Gastrocnemius medialis (tissue), 4 donors: Measurements from ENCODE around the gene C4orf51.
"Not testable (repeated sequence)": the region's sequence is repeated elsewhere in the genome, so short reads cannot be mapped to it uniquely, and the experiment has no call there.

Source experiments
- POLR2A ChIP-seq, 2 donors: fragments of 450-650 bp; IDR thresholded peaks; one replicate each; pipeline ENCODE4 v1.6.1; 2017; ENCODE audit warnings: antibody characterized with exemption in 2 of 2, mild to moderate bottlenecking in 2 of 2, moderate library complexity in 2 of 2
- TF ChIP-seq, protein P1 (sequence below), 5 experiments: fragments of 450-650 bp in 3 of 5; fragments of 200-600 bp in 2 of 5; sonication (generic) in 2 of 5; IDR thresholded peaks in 4 of 5; conservative IDR thresholded peaks in 1 of 5; 1 replicate in 4 of 5; 2 replicates in 1 of 5; pipeline ENCODE4 v1.5.1; 2016 to 2019; ENCODE audit warnings: antibody characterized with exemption in 5 of 5, mild to moderate bottlenecking in 3 of 5, moderate library complexity in 3 of 5

DNA sequence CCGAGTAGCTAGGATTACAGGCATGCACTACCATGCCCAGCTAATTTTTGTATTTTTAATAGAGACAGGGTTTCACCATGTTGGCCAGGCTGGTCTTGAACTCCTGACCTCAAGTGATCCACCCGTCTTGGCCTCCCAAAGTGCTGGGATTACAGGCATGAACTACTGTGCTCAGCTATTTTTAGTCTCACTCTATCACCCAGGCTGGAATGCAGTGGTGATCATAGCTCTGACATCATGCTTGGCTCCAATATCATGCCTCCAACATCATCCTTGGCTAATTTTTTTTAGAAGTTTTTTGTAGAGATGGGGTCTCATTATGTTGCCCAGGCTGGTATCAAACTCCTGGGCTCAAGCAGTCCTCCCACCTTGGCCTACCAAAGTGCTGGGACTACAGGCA, 39.7 kb upstream of the C4orf51 start:
- TF ChIP-seq, protein P1, sequence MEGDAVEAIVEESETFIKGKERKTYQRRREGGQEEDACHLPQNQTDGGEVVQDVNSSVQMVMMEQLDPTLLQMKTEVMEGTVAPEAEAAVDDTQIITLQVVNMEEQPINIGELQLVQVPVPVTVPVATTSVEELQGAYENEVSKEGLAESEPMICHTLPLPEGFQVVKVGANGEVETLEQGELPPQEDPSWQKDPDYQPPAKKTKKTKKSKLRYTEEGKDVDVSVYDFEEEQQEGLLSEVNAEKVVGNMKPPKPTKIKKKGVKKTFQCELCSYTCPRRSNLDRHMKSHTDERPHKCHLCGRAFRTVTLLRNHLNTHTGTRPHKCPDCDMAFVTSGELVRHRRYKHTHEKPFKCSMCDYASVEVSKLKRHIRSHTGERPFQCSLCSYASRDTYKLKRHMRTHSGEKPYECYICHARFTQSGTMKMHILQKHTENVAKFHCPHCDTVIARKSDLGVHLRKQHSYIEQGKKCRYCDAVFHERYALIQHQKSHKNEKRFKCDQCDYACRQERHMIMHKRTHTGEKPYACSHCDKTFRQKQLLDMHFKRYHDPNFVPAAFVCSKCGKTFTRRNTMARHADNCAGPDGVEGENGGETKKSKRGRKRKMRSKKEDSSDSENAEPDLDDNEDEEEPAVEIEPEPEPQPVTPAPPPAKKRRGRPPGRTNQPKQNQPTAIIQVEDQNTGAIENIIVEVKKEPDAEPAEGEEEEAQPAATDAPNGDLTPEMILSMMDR (IDR thresholded peaks at IDR 0.05 in 4 of 5, conservative IDR thresholded peaks at IDR 0.05 in 1 of 5), result not testable (repeated sequence)
- TF ChIP-seq POLR2A (IDR thresholded peaks at IDR 0.05), result not testable (repeated sequence)
